ENCODE measurements around the gene UROC1. TPM values are rescaled to one million over a fixed set of nuclear protein-coding genes. Genes with fewer than 3 reads are reported as not detected.

Gene UROC1
- total and polyA plus RNA-seq, 4 donors = 0.01 to 0.21 (median 0.08) TPM

- Histone ChIP-seq H3K9me3 (ENCODE audit: control insufficient read depth in 4 of 4, insufficient read depth in 3 of 4, low read length in 3 of 4) (no peaks in the 10 kb centered on the region), H3K4me3 (no peak overlapping the region), H3K36me3 (ENCODE audit: control insufficient read depth in 4 of 4, insufficient read depth in 4 of 4, low read length in 4 of 4) (peaks cover 4 to 35% (median 7%) of the 10 kb centered on the region in 4 donors), H3K27ac (ENCODE audit: low read depth in 1 of 2, low read length in 1 of 2) (no peak overlapping the region), H3K4me1 (ENCODE audit: control insufficient read depth in 5 of 5, insufficient read depth in 5 of 5, low read length in 5 of 5) (peaks cover 0 to 20% (median 4%) of the 10 kb centered on the region in 5 donors), H3K27me3 (ENCODE audit: control insufficient read depth in 3 of 3, insufficient read depth in 3 of 3, low read length in 2 of 3) (no peaks in the 10 kb centered on the region), H3K9ac (ENCODE audit: insufficient read depth in 1 of 2, low read length in 2 of 2) (no peak overlapping the region)
- ATAC-seq (ENCODE audit: insufficient read depth, low FRiP score) (no peak), DNase-seq (peak; percentile 88 to 93 (median 90))
- 90 to 92% methylated on average over 13 of the region's 13 CpGs for WGBS, 2 donors
- TF ChIP-seq CTCF (IDR thresholded peaks at IDR 0.05; ENCODE audit: control extremely low read depth, extremely low read depth) = no peak
These were observed 75.3 kb downstream of the UROC1 start for GRCh38 chr3:126442094-126442855.

- no peaks in the 10 kb centered on the region for H3K27me3 ChIP-seq (ENCODE audit: control insufficient read depth in 3 of 3, insufficient read depth in 3 of 3, low read length in 2 of 3)
- H3K9ac ChIP-seq (ENCODE audit: insufficient read depth in 1 of 2, low read length in 2 of 2) = no peak overlapping the region
- TF ChIP-seq CTCF (IDR thresholded peaks at IDR 0.05; ENCODE audit: control extremely low read depth, extremely low read depth) = no peak
- H3K36me3 ChIP-seq (ENCODE audit: control insufficient read depth in 4 of 4, insufficient read depth in 4 of 4, low read length in 4 of 4) = peaks cover 4 to 39% (median 8%) of the 10 kb centered on the region in 4 donors
- 94 to 96% methylated on average over 20 of the region's 20 CpGs for WGBS, 2 donors
- DNase-seq (no peak), ATAC-seq (ENCODE audit: insufficient read depth, low FRiP score) (no peak)
- peaks cover 0 to 12% (median 4%) of the 10 kb centered on the region in 5 donors for H3K4me1 ChIP-seq (ENCODE audit: control insufficient read depth in 5 of 5, insufficient read depth in 5 of 5, low read length in 5 of 5)
- H3K9me3 ChIP-seq (ENCODE audit: control insufficient read depth in 4 of 4, insufficient read depth in 3 of 4, low read length in 3 of 4) = no peaks in the 10 kb centered on the region
- no peak overlapping the region for H3K4me3 ChIP-seq
- no peak overlapping the region for H3K27ac ChIP-seq (ENCODE audit: low read depth in 1 of 2, low read length in 1 of 2)
These were observed 76.2 kb downstream of the UROC1 start for GRCh38 chr3:126441256-126441880.

- WGBS, 2 donors = 95% methylated on average over 9 of the region's 9 CpGs
- Histone ChIP-seq H3K4me1 (ENCODE audit: control insufficient read depth in 5 of 5, insufficient read depth in 5 of 5, low read length in 5 of 5) (peaks cover 0 to 12% (median 4%) of the 10 kb centered on the region in 5 donors), H3K4me3 (no peak overlapping the region), H3K27me3 (ENCODE audit: control insufficient read depth in 3 of 3, insufficient read depth in 3 of 3, low read length in 2 of 3) (no peaks in the 10 kb centered on the region), H3K36me3 (ENCODE audit: control insufficient read depth in 4 of 4, insufficient read depth in 4 of 4, low read length in 4 of 4) (peaks cover 4 to 44% (median 8%) of the 10 kb centered on the region in 4 donors), H3K9me3 (ENCODE audit: control insufficient read depth in 4 of 4, insufficient read depth in 3 of 4, low read length in 3 of 4) (no peaks in the 10 kb centered on the region), H3K9ac (ENCODE audit: insufficient read depth in 1 of 2, low read length in 2 of 2) (no peak overlapping the region), H3K27ac (ENCODE audit: low read depth in 1 of 2, low read length in 1 of 2) (no peak overlapping the region)
- DNase-seq (no peak), ATAC-seq (ENCODE audit: insufficient read depth, low FRiP score) (no peak)
- no peak for TF ChIP-seq CTCF (IDR thresholded peaks at IDR 0.05; ENCODE audit: control extremely low read depth, extremely low read depth)
These were observed 76.9 kb downstream of the UROC1 start for GRCh38 chr3:126440709-126440995.
